Measurements from ENCODE around the gene TMEM61. TPM values are rescaled to one million over a fixed set of nuclear protein-coding genes. Genes with fewer than 3 reads are reported as not detected.

TMEM61 gene
- total and polyA plus RNA-seq, 2 of the 8 experiments (the other 6 are each of a cell fraction or from before 2014, with no cell fraction given), result 0.54 to 1.4 TPM

DNA sequence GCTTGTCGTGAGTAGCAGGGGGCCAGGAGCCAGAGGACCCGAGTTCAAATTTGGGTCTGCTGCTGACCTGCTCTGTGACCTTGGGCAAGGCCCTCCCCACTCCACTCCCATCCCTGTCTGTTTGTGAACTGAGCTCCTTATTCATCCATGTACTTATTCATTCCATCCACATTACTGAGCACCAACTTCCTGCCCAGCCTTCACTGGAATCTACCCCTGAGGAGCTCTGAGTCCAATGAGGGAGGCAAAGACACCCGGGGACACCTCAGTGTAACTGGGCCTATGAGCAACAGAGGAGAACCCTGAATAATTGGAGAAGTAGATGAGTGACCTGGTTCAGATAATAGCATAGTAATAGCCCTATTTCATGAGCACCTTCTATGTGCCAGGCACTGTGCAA, 27.2 kb downstream of the TMEM61 start (continued):
- no peak for TF ChIP-seq RFX5 (IDR thresholded peaks at IDR 0.05; ENCODE audit: borderline replicate concordance, low read depth, low read length)
- no peak for TF ChIP-seq RXRA (IDR thresholded peaks at IDR 0.05; ENCODE audit: insufficient read depth, low read depth, low read length)

Data from H1 (cell line).